HG03521 (cell line): ENCODE results near the gene ZC3H15.
"Not testable (repeated sequence)": the region's sequence is repeated elsewhere in the genome, so short reads cannot be mapped to it uniquely, and the experiment has no call there.

Source experiments
- ATAC-seq: cut with Tn5 transposase; IDR thresholded peaks from one replicate; pipeline ENCODE4 v1.9.1; 2021; ENCODE audit warnings: mild to moderate bottlenecking, moderate library complexity; ENCODE audit not compliant: unreplicated experiment

Gene ZC3H15

DNA sequence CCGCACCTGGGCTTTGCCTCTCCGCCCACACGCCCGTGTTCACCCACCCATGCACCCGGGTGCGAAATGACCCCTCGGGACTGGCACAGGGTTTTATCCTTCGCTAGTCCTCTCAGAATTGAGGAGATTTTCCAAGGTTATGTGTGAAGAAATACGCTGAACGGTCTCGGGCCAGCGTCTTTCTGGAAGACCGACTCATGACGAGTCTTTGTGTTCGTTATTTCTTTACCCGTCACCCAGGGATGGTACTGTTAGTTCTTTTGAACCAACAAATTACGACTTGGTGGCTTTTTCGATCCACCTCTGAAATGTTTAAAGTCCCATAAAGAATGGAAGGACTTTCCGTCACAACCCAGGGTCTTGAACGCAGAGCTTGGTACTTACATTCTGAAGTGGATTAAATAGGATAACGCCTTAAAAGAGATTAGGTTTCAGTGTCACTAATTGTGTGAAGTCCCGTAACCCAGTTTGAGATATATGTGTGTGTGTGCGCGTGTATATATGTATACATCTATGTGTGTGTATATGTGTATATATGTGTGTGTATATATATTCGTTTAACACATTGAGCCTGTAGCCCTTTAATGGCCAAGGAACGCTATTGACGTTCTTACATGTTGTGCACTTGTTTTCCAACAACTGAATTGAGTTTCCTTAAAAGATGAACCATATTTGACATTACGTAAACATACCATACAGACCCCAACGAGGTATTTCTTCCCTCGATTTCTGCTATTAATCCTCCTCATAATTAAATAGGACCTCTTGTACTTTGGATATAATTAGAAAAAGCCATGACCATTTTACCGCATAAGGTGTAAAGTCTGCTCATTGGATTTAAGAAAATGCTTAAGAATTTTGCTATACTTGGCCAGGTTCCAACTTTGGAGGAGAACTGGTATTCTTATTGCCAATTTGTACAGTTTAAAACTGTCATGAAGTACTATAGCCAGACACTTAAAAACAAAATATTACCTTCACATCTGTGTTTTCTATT, 889 bp downstream of the ZC3H15 start:
- no peak for ATAC-seq

DNA sequence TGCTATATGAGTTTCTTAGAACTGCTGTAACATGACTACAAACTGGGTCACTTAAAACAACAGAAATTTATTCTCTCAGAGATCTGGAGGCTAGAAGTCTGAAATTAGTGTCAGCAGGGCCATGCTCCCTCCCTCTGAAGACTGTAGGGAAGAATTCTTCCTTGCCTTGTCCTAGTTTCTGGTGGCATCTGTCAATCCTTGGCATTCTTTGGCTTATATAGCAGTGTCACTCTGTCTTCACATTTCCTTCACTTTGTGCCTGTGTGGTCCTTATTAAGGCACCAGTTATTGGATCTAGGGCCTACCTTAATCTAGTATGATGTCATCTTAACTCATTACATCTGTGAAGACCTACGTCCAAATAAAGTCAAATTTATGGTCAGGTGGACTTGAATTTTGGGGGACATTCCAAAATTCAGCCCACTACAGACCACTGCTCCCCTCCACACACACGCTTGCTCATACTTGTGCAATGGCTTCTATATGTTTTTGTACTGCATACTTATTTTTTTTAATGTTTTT, 7.6 kb downstream of the ZC3H15 start:
- ATAC-seq = no peak

DNA sequence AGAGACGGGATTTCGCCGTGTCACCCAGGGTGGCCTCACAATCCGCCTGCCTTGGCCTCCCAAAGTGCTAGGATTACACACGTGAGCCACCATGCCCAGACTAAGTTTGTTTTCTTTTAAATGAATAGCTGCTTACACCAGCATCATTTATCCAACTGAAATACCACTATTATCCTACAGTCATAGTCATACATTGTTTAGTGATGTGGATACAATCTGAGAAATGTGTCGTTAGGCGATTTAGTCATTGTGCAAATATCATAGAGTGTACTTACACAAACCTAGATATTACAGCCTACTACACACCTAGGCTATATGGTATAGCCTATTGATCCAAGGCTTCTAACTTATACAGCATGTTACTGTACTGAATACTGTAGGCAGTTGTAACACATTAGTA, 10.3 kb downstream of the ZC3H15 start:
- no peak for ATAC-seq

DNA sequence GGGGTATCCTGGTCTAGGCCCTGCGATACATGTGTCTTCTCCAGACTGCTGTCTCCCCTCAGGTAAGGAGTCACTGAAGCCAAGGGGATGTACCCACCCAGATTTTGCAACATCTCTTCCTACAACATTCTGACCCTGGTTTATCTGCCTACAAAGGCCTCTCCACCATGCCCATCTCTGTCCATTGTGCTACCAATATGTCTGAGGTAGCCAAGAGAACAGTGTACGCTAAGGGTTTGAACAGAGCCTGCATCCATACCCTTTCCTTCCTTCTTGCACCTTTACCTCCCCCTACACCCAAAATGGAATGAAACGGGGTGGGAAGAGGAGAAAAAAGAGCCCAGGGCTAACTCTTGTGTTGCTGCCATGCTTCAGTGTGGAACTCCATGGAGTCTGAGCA, 11.9 kb downstream of the ZC3H15 start:
- no peak for ATAC-seq

DNA sequence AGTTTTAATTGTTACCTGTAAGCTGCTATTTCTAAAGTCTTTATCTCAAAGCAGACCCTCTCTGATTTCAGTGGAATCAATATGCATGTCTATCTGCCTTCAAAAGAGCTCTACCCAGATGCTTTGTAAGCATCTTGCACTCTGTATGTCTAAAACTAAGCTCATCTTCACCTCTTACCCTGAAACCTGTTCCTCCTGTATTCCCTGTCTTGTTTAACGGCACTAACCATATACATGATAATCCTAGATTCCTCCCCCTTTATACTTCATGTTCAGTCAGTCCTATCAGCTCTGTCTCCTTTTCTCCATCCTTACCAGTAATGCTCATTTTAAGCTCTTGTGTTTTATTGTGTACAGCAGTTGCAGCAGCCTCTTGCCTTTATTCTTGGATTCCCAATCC, 12.8 kb downstream of the ZC3H15 start:
- no peak for ATAC-seq

DNA sequence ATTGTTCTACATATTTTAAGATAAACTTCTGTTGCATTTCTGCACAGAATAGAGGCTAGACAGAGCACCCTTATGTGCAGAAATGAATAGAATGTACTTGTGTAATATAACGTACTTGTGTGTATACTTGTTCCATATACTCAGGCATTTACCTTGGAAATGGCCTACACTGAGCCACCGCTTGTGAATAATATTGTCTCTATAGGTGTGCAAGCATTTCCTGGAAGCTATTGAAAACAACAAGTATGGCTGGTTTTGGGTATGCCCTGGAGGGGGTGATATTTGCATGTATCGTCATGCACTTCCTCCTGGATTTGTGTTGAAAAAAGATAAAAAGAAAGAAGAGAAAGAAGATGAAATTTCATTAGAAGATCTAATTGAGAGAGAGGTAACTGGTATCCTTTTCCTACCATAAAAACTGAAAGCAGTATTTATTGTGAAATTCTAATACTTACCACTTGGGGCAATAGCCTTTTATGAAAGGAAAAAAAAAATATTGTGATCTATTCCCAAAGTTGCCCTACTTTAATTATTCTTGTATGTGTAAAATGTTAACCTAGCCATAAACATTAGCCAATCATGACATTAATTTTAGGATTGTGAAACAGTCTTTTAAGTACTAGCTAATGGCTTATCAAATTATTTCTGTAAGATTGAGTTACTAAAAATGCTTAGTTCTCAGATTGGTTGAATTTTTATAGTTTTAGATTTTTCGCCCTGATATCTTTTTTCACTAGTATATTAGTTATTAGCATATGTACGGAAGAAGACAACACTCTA, 18.0 kb downstream of the ZC3H15 start:
- ATAC-seq = no peak

DNA sequence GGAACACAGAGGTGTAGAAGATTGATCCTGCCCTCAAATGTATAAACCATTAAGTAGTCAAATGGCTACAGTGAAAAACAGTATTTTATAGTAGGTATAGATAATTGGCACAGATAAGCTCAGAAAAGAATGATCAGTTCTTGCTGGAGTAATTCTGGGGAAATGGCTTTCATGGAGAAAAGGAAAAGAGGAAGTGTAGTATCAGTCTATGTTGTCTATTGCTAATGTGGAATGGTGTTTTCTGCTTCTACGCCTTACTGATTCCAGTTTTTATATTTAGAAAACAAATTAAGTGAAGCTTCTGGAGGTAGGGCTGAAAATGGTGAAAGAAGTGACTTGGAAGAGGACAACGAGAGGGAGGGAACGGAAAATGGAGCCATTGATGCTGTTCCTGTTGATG, 22.2 kb downstream of the ZC3H15 start:
- ATAC-seq = no peak

DNA sequence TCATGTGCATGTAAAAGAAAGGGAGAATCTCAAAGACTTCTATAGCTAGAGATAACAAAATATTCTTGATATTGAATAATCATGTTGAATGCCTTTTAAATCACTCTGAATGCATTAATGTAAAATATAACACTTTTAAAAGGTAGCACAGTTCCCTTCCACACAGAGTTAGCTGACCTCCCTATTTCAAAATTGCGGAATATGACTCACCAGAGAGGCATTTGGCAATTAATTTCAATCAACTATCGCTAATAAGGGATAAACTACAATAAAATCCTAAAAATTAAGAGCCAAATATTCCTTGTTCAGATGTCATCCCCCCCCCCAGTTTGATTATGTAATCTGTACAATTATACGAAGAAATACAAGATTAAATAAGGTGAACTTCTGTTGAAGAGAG, 29.3 kb downstream of the ZC3H15 start:
- ATAC-seq = no peak

DNA sequence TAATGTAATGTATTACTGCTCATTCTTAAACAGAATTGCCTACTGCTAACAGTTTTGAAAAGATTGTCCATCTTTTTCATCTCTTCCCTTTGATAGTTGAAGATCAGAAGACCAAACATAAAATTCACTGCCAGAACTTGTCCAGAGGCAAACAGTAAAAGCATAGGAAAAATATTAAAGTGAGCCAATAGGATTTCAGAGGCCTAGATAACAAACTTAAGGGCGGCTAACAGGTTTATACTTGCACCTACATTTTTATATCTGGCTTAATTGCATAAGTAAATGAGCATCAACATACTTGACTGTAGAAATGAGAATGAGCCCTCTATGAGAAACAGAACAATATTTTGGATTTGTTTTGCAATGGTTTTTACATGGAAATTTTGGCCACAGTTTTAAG, 30.3 kb downstream of the ZC3H15 start:
- ATAC-seq = no peak

DNA sequence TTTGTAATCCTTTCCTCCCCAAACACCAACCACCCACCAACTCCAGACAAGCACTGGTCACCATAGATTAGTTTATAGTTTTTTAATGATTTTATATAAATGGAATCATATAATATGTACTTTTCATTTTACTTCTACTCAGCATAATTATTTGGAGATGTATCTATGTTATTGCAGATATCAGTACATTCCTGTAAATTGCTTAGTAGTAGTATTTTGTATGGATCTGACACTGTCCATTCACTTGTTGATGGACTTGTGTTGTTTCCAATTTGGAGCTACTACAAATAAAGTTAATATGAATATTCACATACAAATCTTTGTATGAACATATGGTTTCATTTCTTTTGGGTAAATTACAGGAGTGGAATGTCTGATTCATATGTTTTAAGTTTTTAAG, 31.0 kb downstream of the ZC3H15 start:
- no peak for ATAC-seq

DNA sequence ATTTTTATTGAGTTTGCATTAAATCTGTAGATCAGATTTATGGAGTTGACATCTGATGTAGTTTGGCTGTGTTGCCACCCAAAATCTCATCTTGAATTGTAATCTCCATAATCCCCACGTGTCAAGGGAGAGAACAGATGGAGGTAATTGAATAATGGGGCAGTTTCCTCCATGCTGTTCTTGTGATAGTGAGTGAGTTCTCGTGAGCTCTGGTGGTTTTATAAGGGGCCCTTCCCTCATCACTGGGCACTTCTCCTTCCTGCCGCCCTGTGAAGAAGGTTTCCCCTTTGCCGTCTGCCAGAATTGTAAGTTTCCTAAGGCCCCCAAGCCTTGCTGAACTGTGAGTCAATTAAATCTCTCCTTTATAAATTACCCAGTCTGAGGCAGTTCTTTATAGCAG, 32.2 kb downstream of the ZC3H15 start:
- ATAC-seq = no peak

DNA sequence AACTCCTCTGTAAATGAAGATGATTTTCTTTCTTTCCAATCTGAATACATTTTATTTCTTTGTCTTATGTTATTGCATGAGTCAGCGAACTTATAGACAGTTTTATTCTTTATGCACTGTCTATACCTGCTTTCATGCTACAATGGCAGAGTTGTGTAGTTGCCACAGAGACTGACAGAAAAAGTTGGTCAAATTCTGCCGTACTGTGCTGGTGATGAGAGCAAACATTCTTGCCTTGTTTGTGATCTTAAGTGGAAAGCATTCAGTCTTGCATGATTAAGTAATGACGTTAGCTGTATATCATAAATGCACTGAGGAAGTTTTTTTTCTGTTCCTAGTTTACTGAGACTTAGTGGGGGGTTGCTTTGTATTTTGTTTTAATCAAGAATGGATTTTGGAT, 32.9 kb downstream of the ZC3H15 start:
- no peak for ATAC-seq

DNA sequence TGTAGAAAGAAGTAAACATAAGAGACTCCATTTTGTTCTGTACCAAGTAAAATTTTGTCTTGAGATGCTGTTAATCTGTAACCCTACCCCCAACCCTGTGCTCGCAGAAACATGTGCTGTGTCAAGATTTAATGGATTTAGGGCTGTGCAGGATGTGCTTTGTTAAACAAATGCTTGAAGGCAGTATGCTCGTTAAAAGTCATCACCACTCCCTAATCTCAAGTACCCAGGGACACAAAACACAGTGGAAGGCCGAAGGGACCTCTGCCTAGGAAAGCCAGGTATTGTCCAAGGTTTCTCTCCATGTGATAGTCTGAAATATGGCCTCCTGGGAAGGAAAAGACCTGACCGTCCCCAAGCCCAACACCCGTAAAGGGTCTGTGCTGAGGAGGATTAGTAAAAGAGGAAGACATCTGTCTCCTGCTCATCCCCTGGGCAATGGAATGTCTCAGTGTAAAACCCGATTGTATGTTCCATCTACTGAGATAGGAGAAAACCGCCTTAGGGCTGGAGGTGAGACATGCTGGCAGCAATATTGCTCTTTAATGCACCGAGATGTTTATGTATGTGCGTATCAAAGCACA, 35.6 kb downstream of the ZC3H15 start:
- ATAC-seq = not testable (repeated sequence)

DNA sequence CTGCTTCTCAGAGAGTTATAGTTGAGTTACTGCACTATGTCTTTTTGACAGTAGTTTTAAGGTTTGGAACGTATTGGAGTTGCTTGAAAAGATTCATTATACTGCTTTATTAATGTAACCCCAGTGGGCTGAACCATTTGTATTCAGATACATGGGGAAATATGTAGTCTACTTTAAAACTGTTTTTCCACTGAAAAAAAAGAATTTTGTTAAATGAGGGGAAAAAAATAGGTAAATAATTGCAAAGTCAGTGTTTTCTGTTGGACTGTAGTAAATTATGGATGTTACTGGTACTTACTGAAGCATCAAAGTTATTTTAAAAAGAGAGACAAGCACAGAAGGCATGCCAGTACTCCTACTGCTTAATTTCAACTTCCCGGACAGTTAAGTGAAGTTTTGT, 36.4 kb downstream of the ZC3H15 start:
- no peak for ATAC-seq

DNA sequence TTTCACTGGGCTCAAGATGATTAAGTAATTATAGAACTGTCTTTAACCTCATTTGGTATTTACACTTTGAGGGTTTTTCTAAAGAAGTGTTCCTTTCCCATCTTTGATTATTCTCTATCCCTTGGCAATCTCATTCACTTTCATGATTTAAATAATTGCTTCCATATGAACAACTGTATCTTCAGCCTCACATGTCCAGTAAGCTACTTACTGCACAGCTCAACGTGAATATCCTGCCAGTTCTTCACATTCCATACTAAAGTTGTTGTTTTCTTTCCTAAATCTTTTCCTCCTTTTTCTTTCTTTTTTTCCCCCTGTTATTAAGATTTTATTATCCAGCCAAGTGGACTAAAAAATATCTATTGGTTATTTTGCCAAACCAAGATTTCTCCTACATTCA, 37.7 kb downstream of the ZC3H15 start:
- ATAC-seq = no peak

DNA sequence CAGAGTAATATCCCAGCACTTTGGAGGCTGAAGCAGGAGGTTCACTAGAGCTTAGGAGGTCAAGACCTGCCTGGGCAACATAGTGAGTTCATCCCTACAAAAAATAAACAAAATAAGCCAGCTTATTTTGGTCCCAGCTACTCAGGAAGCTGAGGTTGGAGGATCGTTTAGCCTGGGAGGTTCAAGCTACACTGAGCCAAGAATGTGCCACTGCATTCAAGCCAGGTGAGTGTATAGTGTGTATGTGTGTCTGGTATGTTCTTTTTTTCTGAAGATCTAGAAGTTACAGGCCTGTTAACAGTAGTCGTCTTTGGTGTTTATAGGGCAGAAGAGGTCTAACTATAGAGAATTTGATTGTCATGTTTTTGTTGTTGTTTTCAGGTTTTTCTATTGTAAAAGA, 40.2 kb downstream of the ZC3H15 start:
- no peak for ATAC-seq

DNA sequence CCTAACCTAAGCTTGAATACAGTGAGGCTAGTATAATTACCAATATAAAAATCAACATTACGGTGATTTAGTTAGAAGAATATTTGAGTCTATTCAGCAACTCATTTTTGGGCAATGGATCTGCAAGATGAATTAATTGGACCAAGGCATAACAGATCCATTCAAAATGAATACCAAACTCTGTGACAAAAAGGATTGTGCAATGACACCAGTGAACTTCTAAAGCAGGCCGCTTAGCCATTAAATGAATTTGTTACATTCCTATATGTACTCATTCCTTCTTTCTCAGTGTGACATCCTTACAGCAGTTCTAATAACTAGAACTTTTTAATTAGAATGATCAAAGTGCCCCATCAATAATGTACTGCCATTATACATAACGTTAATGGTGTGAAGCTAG, 44.3 kb downstream of the ZC3H15 start:
- ATAC-seq = no peak

DNA sequence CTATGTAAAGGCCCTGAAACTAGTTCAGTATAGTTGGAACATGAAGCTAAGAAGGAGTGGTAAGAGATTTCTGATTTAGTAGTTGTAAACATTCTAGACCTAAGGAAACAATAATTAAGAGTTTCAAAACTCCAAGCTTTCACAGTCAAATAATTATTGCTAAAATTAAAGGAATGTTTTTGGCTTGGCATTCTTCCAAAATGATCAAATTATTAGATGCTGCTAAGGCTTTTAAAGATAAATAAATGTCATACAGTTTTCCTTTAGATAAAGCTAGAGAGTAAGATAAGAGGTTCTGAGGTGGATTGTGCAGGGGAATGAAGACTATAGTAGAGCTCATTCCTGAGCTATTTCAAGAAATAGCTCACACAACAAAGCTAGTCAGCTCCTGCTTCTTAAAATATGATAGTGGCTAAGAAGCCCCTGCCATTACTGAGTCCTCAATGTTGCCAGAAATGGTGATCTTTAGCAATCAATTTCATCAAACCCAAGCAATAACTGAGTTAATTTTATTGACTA, 45.3 kb downstream of the ZC3H15 start:
- ATAC-seq = no peak

DNA sequence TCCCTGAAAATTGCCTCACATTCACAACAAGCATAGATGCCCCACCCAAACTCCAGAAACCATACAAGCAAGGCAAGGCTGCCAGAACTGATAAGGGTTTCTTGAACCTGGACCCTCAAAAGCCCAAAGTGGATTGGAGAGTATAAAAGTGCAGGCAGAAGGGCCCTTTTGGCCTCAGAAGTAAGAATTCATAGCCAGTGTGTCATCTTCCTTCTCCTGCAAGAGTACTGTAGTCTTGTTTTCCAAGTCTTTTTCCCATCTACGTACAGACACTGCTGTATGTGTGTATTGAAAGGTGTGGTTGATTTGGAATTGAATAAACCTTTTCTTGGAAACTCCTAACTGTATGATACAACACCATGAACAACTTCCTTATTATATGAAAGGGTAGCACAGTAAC, 46.8 kb downstream of the ZC3H15 start:
- ATAC-seq = no peak

DNA sequence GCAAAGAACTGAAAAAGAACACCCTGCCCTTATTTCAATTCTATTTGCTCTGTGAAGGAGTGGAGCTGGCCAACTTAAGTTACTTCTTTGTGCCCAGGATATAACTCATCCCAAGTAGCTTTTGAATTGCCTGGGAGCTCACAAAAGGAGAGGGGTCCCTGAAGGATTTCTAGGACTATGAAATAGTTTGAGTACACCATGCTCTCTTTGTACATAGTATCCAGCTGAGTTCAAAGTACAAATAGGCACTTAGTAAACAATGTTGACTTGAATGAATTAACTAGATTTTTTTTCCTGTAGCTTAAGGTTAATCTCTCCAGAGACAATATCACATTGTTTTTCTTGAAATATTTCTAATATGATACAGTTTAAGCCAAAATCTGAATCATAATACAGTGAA, 47.7 kb downstream of the ZC3H15 start:
- ATAC-seq = no peak

DNA sequence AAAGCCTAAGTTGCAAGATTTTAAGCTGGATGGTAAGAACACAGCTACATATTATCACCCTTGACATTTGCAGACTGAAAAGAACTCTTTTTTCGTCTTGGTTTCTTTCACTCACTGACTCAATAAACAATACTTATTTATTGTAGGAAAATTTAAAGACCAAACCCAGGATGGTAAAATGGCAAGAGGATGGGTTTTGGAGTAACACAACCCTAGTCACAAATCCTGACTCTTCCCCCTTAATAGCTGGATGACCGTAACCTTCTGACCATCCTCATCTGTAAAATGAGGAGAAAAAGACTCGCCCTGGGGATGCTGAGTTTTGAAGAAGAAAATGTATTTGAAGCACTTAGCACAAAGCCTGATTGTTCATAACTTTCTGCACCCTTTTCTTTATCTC, 48.3 kb downstream of the ZC3H15 start:
- ATAC-seq = no peak
